Activated naive CD8-positive, alpha-beta T cell treated with anti-CD3 and anti-CD28 coated beads, Interleukin-2, amount 50 U/mL, for 24 hours (primary cell): ENCODE results near the gene LGR4.

Experiments used
- ATAC-seq: fragments of 150-1000 bp; cut with Tn5 transposase; one replicate; pipeline ENCODE4 v1.10.0; 2021
- DNase-seq: peaks from one replicate; pipeline ENCODE4 v3.0.0; 2021
- H3K27ac Mint-ChIP-seq: one replicate; pipeline ENCODE4 v1.8.0; 2021; ENCODE audit warnings: mild to moderate bottlenecking, mixed read lengths
- H3K27me3 Mint-ChIP-seq: one replicate; pipeline ENCODE4 v1.8.0; 2021; ENCODE audit warnings: mixed read lengths
- H3K36me3 Mint-ChIP-seq: one replicate; pipeline ENCODE4 v1.8.0; 2021; ENCODE audit warnings: low read depth, mixed read lengths
- H3K4me1 Mint-ChIP-seq: one replicate; pipeline ENCODE4 v1.8.0; 2021; ENCODE audit warnings: mixed read lengths
- H3K4me3 Mint-ChIP-seq: one replicate; pipeline ENCODE4 v1.8.0; 2021; ENCODE audit warnings: mild to moderate bottlenecking, moderate library complexity, mixed read lengths
- H3K9me3 Mint-ChIP-seq: one replicate; pipeline ENCODE4 v1.8.0; 2021; ENCODE audit warnings: mixed read lengths

LGR4 gene

GRCh38 chr11:27401280-27401832 lies 71.2 kb downstream of the LGR4 start:
- DNase-seq (no peak), ATAC-seq (no peak)
- H3K36me3 Mint-ChIP-seq = no peaks in the 10 kb centered on the region
- H3K4me3 Mint-ChIP-seq = no peak overlapping the region
- H3K27me3 Mint-ChIP-seq = no peaks in the 10 kb centered on the region
- H3K4me1 Mint-ChIP-seq = no peaks in the 10 kb centered on the region
- no peak overlapping the region for H3K27ac Mint-ChIP-seq
- no peaks in the 10 kb centered on the region for H3K9me3 Mint-ChIP-seq

DNA sequence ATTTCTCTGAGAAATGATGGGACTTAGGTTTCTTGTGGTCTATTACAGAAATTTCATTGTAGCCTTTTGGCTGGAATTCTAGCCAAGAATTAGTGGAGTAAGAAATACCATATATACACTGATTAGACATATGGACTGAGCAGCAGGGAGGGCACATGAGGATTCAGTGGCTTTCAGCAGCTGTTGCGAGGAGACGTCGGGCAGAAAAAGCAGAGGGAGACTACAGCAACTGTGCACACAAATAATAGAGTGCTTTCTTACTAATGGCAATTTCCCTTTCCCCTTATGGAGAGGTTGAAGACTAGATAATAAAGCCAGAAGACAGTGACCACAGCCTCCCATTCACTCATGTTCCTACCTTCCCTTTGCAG lies 74.2 kb downstream of the LGR4 start:
- Mint-ChIP-seq H3K4me1 (no peaks in the 10 kb centered on the region), H3K27me3 (no peaks in the 10 kb centered on the region), H3K36me3 (no peaks in the 10 kb centered on the region), H3K4me3 (no peak overlapping the region), H3K27ac (no peak overlapping the region), H3K9me3 (no peaks in the 10 kb centered on the region)
- DNase-seq = no peak
- no peak for ATAC-seq

GRCh38 chr11:27397624-27398399 lies 74.8 kb downstream of the LGR4 start:
- no peaks in the 10 kb centered on the region for H3K4me1 Mint-ChIP-seq
- no peaks in the 10 kb centered on the region for H3K9me3 Mint-ChIP-seq
- H3K36me3 Mint-ChIP-seq = no peaks in the 10 kb centered on the region
- DNase-seq (no peak), ATAC-seq (no peak)
- no peak overlapping the region for H3K27ac Mint-ChIP-seq
- H3K27me3 Mint-ChIP-seq = no peaks in the 10 kb centered on the region
- no peak overlapping the region for H3K4me3 Mint-ChIP-seq

GRCh38 chr11:27396259-27396839 lies 76.2 kb downstream of the LGR4 start:
- no peak overlapping the region for H3K4me3 Mint-ChIP-seq
- ATAC-seq (no peak), DNase-seq (no peak)
- no peaks in the 10 kb centered on the region for H3K4me1 Mint-ChIP-seq
- H3K9me3 Mint-ChIP-seq = no peaks in the 10 kb centered on the region
- no peaks in the 10 kb centered on the region for H3K36me3 Mint-ChIP-seq
- no peak overlapping the region for H3K27ac Mint-ChIP-seq
- H3K27me3 Mint-ChIP-seq = no peaks in the 10 kb centered on the region

DNA sequence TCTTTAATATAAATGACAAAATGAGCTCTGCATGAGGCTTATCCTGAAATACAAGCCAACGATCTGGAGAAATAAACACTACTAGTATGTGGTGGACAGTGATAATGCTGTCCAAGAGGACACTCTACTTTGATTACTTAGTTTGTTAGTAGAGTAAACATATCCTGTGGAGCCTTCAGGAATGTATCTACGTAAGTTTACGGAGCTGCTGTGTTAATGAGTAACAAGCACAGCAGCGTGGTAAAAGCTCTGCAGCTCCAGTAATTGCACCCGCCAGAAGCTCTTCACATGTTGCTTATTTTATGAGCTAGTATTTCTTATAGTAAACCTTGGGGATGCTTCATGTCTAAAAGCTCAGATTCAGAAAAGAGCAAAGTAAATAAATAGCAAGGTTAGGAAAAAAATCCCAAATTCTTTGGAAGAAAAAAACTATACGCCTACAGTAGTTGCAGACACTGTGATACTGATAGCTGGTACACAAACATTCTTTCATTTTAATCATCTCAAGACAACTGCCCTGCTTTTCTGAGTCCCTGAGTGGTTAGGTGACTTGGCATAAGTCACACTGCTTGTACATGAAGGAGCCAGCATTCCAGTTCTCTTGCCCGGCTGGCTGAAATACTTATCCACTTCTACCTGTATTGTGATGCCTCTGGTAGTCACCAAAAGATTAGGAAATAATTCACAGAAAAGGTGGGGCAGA lies 76.9 kb downstream of the LGR4 start:
- no peaks in the 10 kb centered on the region for H3K4me1 Mint-ChIP-seq
- H3K4me3 Mint-ChIP-seq = no peak overlapping the region
- H3K36me3 Mint-ChIP-seq = no peaks in the 10 kb centered on the region
- H3K27ac Mint-ChIP-seq = no peak overlapping the region
- no peaks in the 10 kb centered on the region for H3K27me3 Mint-ChIP-seq
- ATAC-seq (no peak), DNase-seq (no peak)
- no peaks in the 10 kb centered on the region for H3K9me3 Mint-ChIP-seq

DNA sequence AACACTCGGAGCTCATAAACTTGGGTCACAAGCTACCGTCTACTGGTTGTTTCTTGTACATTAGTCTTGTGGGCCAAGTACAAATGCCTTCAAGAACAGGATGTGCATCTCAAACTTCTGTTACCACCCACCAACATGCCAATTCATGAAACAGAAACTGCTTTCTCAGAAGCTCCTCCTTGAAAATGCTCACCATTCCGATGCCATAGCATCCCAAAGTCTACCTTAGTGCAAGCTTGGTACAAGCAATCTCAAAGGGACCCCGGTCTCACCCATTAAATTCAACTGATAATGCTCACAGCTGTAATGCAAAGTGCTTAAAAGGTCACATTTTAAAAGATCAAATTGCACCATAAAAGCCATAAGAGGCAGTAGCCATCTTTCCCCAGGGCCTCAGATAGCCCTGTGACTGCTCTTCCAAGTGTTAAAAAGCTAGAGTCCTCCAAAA lies 77.8 kb downstream of the LGR4 start:
- Mint-ChIP-seq H3K4me1 (no peaks in the 10 kb centered on the region), H3K27me3 (no peaks in the 10 kb centered on the region), H3K27ac (no peak overlapping the region), H3K36me3 (no peaks in the 10 kb centered on the region), H3K9me3 (no peaks in the 10 kb centered on the region), H3K4me3 (no peak overlapping the region)
- ATAC-seq (no peak), DNase-seq (no peak)

DNA sequence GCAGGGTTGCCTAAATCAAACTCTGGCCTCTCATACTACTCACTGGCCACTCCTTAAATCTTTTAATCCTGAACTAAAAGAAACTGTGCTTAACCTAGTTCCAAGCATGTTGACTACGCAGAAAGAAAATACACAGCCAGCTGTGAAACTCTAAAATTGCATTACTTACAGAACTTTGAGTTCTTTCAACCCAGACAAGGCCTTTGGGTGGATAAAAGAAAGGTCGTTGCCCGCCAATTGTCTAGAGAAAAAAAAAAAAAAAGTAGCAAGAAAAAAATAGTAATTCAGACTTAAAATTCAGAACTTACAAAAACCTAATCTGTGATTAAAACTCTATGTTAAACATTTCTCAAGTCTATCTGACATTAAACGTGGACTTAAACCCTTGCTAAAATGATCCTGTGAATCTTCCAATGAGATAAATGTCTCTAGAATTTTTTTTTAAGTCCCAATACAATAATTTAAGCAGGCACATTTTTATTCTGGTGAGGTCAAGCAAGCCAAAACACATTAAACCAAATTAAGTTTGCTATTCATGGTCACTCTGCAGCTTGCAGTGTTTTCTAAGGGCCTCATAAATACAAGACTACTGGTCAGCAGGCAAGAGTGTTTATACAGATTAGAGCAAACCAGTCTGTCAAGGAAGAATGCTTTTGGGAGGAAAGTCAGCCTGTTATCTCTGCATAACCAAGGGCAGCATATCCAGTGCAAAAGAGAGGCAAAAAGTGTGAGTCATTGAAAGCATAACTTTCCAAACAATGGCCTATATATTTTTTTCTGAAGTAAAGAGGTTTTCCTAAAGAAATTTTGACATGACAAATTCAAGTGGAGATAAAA lies 80.1 kb downstream of the LGR4 start:
- peaks cover 4% of the 10 kb centered on the region for H3K4me1 Mint-ChIP-seq
- H3K36me3 Mint-ChIP-seq = no peaks in the 10 kb centered on the region
- DNase-seq (no peak), ATAC-seq (no peak)
- H3K27me3 Mint-ChIP-seq = no peaks in the 10 kb centered on the region
- no peaks in the 10 kb centered on the region for H3K9me3 Mint-ChIP-seq
- H3K4me3 Mint-ChIP-seq = no peak overlapping the region
- no peak overlapping the region for H3K27ac Mint-ChIP-seq

DNA sequence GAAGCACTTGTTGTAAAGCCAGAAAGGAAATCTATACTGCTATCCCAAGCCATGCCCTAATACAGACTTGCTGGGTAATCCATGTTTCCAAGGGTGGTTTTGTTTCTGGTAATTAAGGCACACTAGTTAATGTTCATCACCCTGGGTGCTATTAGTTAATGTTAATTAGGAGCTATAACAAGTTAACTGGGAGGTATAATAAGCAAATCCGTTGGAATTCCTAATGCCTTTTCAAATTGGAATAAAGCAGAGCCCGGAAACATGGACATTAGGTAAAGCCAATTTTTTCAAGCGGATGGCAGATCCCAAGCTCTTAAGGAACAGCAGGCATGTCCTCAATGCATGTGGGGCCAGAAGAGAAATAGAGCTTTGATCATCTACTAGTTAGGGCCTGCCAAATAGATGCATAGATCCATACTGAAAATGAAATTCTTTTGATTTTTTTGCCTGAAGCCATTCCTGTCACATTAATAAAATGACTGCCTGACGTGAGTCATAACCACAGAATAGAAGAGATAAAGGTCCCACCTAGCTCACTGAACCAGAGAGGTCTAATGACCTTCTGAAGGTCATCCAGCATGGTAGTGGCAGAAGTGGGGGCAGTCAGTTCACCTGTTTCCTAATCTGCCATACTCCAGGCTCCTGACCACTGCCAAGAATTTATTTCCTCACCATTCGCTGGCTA lies 81.1 kb downstream of the LGR4 start:
- DNase-seq (no peak), ATAC-seq (no peak)
- Mint-ChIP-seq H3K36me3 (no peaks in the 10 kb centered on the region), H3K27ac (no peak overlapping the region), H3K9me3 (no peaks in the 10 kb centered on the region), H3K4me3 (no peak overlapping the region), H3K4me1 (peaks cover 4% of the 10 kb centered on the region), H3K27me3 (no peaks in the 10 kb centered on the region)

DNA sequence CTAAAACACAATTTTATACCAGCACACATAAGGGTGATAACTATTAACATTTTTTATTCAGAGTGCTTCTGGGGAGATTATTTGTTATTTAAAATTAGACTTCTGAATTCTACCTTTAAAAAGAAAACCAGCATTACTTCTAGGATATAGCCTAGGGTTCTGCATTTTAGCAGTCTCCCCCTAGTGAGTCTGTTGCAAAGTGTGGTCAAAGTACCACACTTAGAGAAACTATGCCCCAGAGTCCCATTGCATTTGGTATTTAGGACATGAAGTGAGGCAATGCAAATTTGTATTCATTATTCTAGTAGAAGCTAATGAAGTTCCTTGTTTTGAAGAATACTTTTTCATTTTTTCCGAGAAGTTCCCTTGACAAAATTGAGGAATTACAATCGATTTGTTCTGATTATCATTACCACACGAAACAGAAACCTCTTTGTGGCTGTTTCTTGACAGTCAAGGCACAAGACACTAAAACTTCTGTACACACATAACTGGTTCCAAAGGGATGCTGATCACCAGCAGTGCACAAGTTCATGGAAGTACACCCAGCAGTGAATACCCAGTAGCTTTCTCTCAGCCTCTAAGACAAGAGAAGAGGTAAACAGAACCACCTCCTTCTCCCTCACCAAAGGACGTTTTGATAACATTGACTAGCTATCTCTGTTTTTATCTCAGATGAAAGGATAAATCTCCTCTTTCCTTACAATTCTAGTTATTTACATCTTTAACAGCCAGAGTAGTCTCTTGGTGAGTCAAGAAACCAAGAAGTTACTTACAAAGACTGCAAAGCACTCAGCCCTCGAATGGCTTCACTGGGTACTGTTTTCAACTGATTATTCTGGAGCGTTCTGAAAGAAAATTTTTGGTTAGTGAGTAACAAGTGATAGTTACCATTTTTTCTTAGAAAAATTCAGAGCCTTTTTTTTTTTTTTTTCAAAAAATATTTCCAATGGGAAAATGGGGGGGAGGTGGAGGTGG lies 82.0 kb downstream of the LGR4 start:
- ATAC-seq (no peak), DNase-seq (no peak)
- H3K4me1 Mint-ChIP-seq = peaks cover 4% of the 10 kb centered on the region

GRCh38 chr11:27388869-27389268 lies 83.7 kb downstream of the LGR4 start:
- Mint-ChIP-seq H3K27me3 (no peaks in the 10 kb centered on the region), H3K9me3 (no peaks in the 10 kb centered on the region), H3K4me3 (no peak overlapping the region), H3K36me3 (no peaks in the 10 kb centered on the region), H3K4me1 (peaks cover 4% of the 10 kb centered on the region), H3K27ac (no peak overlapping the region)
- ATAC-seq (no peak), DNase-seq (no peak)

More for the DNA sequence above, 82.0 kb downstream of the LGR4 start:
- Mint-ChIP-seq H3K36me3 (no peaks in the 10 kb centered on the region), H3K27ac (no peak overlapping the region), H3K9me3 (no peaks in the 10 kb centered on the region), H3K27me3 (no peaks in the 10 kb centered on the region), H3K4me3 (no peak overlapping the region)

- Mint-ChIP-seq H3K27me3 (no peaks in the 10 kb centered on the region), H3K4me1 (peaks cover 4% of the 10 kb centered on the region), H3K27ac (no peak overlapping the region), H3K9me3 (no peaks in the 10 kb centered on the region), H3K4me3 (no peak overlapping the region), H3K36me3 (no peaks in the 10 kb centered on the region)
- no peak for ATAC-seq
- no peak for DNase-seq
These were observed 84.6 kb downstream of the LGR4 start for GRCh38 chr11:27388001-27388400.

GRCh38 chr11:27387362-27387761 lies 85.2 kb downstream of the LGR4 start:
- Mint-ChIP-seq H3K27ac (no peak overlapping the region), H3K4me1 (peaks cover 4% of the 10 kb centered on the region), H3K4me3 (no peak overlapping the region), H3K27me3 (no peaks in the 10 kb centered on the region), H3K9me3 (no peaks in the 10 kb centered on the region), H3K36me3 (no peaks in the 10 kb centered on the region)
- DNase-seq (no peak), ATAC-seq (no peak)
